Small intestine (tissue), 7 donors: ENCODE results near the gene C19orf25. TPM values are rescaled to one million over a fixed set of nuclear protein-coding genes. Genes with fewer than 3 reads are reported as not detected.
A peak's percentile ranks its signal among the peaks of the same experiment; 100 is the strongest.

Experiments used
- DNase-seq, 2 donors: peaks; one replicate each; pipeline versions ENCODE4 v3.0.0 to v3.0.0-alpha.2; 2013
- FAIRE-seq: peaks from 2 replicates; lab custom pipeline; 2012; peaks lifted over from hg19 to GRCh38; lab: Jason Lieb, UNC
- H3K27ac ChIP-seq, 3 donors: one replicate each; pipeline ENCODE4 v1.5.1; 2013; ENCODE audit warnings: low read length in 2 of 3, mild to moderate bottlenecking in 2 of 3, control low read depth in 1 of 3, inconsistent platforms in 1 of 3, low read depth in 1 of 3, moderate library complexity in 1 of 3
- H3K27me3 ChIP-seq, 3 donors: one replicate each; pipeline ENCODE4 v1.6.1; 2013; ENCODE audit warnings: low read length in 3 of 3, inconsistent platforms in 1 of 3; ENCODE audit not compliant: control insufficient read depth in 3 of 3, insufficient read depth in 3 of 3
- H3K36me3 ChIP-seq, 3 donors: one replicate each; pipeline ENCODE4 v1.6.1; 2013; ENCODE audit warnings: low read length in 3 of 3, inconsistent platforms in 1 of 3, low read depth in 1 of 3, mild to moderate bottlenecking in 1 of 3, moderate library complexity in 1 of 3; ENCODE audit not compliant: control insufficient read depth in 3 of 3, insufficient read depth in 2 of 3
- H3K4me1 ChIP-seq, 3 donors: one replicate each; pipeline ENCODE4 v1.6.1; 2013; ENCODE audit warnings: low read length in 2 of 3, inconsistent platforms in 1 of 3, low read depth in 1 of 3, mild to moderate bottlenecking in 1 of 3, moderate library complexity in 1 of 3; ENCODE audit not compliant: control insufficient read depth in 3 of 3, insufficient read depth in 2 of 3
- H3K4me3 ChIP-seq, 3 donors: one replicate each; pipeline ENCODE4 v1.5.1; 2013; ENCODE audit warnings: low read length in 3 of 3, control low read depth in 1 of 3, inconsistent platforms in 1 of 3, low read depth in 1 of 3, mild to moderate bottlenecking in 1 of 3, moderate library complexity in 1 of 3
- H3K9me3 ChIP-seq, 2 donors: one replicate each; pipeline ENCODE4 v1.6.1; 2013; ENCODE audit warnings: low read depth in 1 of 2, low read length in 1 of 2; ENCODE audit not compliant: control insufficient read depth in 2 of 2, insufficient read depth in 1 of 2
- WGBS, 3 donors: extraction: QIAGEN DNeasy Blood & Tissue Kit; methylation state at CpG; one replicate each; pipeline ENCODE4 v1.1.7; 2013; 5-methylcytosine and 5-hydroxymethylcytosine counted together
- polyA plus RNA-seq, 4 donors: library from polyadenylated mRNA; stranded (reverse) in 3 of 4; unstranded in 1 of 4; fragments of 200-250 nt in 3 of 4; fragments of 120-200 nt in 1 of 4; gene quantifications; one replicate each; pipeline versions ENCODE4 v1.2.1 to v1.2.3, GENCODE V29; 2013
- donor health status: healthy with polysubstance abuse.
- donor health status: control.
- donor health status: control.
- donor health status: Bipolar disorder and iron deficiency.
- donor health status: healthy.

C19orf25 gene
- polyA plus RNA-seq, 4 donors: 32.0 to 62.1 (median 52.8) TPM

- FAIRE-seq: no peak
- WGBS, 3 donors: 94 to 96% (median 95%) methylated on average over 17 of the region's 17 CpGs
- no peak for DNase-seq
- Histone ChIP-seq H3K27ac (no peak overlapping the region), H3K4me3 (no peak overlapping the region), H3K36me3 (peaks cover 8 to 73% (median 23%) of the 10 kb centered on the region in 3 donors), H3K9me3 (no peaks in the 10 kb centered on the region), H3K27me3 (no peaks in the 10 kb centered on the region), H3K4me1 (peaks cover 0 to 16% (median 0%) of the 10 kb centered on the region in 3 donors)
Observed at GRCh38 chr19:1434040-1434366, 45.0 kb downstream of the C19orf25 start.

GRCh38 chr19:1433119-1434039 is 45.6 kb downstream of the C19orf25 start:
- no peak overlapping the region for H3K4me3 ChIP-seq
- DNase-seq: no peak
- H3K9me3 ChIP-seq: no peaks in the 10 kb centered on the region
- H3K27ac ChIP-seq: no peak overlapping the region
- peaks cover 8 to 79% (median 26%) of the 10 kb centered on the region in 3 donors for H3K36me3 ChIP-seq
- WGBS, 3 donors: 86 to 90% (median 88%) methylated on average over 43 to 47 of the region's 47 CpGs
- H3K27me3 ChIP-seq: no peaks in the 10 kb centered on the region
- peaks cover 0 to 16% (median 0%) of the 10 kb centered on the region in 3 donors for H3K4me1 ChIP-seq
- no peak for FAIRE-seq

GRCh38 chr19:1432507-1432887 is 46.5 kb downstream of the C19orf25 start:
- DNase-seq (no peak), FAIRE-seq (no peak)
- peaks cover 8 to 87% (median 28%) of the 10 kb centered on the region in 3 donors for H3K36me3 ChIP-seq
- no peak overlapping the region for H3K27ac ChIP-seq
- H3K4me3 ChIP-seq: no peak overlapping the region
- H3K9me3 ChIP-seq: no peaks in the 10 kb centered on the region
- H3K27me3 ChIP-seq: no peaks in the 10 kb centered on the region
- WGBS, 3 donors: 93 to 96% (median 94%) methylated on average over 14 to 16 of the region's 16 CpGs
- H3K4me1 ChIP-seq: peaks cover 0 to 11% (median 0%) of the 10 kb centered on the region in 3 donors

GRCh38 chr19:1431759-1432506 is 47.1 kb downstream of the C19orf25 start:
- Histone ChIP-seq H3K27ac (no peak overlapping the region), H3K4me1 (peaks cover 0 to 11% (median 0%) of the 10 kb centered on the region in 3 donors), H3K4me3 (no peak overlapping the region), H3K36me3 (peaks cover 8 to 93% (median 28%) of the 10 kb centered on the region in 3 donors), H3K27me3 (no peaks in the 10 kb centered on the region), H3K9me3 (no peaks in the 10 kb centered on the region)
- no peak for FAIRE-seq
- 93 to 94% (median 93%) methylated on average over 24 of the region's 24 CpGs for WGBS, 3 donors
- DNase-seq: no peak

- H3K27me3 ChIP-seq: no peaks in the 10 kb centered on the region
- peaks cover 0 to 19% (median 0%) of the 10 kb centered on the region in 3 donors for H3K4me1 ChIP-seq
- H3K36me3 ChIP-seq: peaks cover 13 to 98% (median 28%) of the 10 kb centered on the region in 3 donors
- H3K27ac ChIP-seq: no peak overlapping the region
- no peaks in the 10 kb centered on the region for H3K9me3 ChIP-seq
- DNase-seq (no peak), FAIRE-seq (no peak)
- H3K4me3 ChIP-seq: no peak overlapping the region
- WGBS, 3 donors: 80 to 86% (median 84%) methylated on average over 13 to 14 of the region's 14 CpGs
Observed at GRCh38 chr19:1430246-1430645, 48.8 kb downstream of the C19orf25 start.

GRCh38 chr19:1429750-1430149 is 49.3 kb downstream of the C19orf25 start:
- no peaks in the 10 kb centered on the region for H3K9me3 ChIP-seq
- H3K4me1 ChIP-seq: peaks cover 0 to 24% (median 0%) of the 10 kb centered on the region in 3 donors
- FAIRE-seq: no peak
- no peak overlapping the region for H3K4me3 ChIP-seq
- H3K27me3 ChIP-seq: no peaks in the 10 kb centered on the region
- 22 to 65% (median 46%) methylated on average over 14 of the region's 14 CpGs for WGBS, 3 donors
- peak overlapping the region in 1 of 3 donors; percentile 21 for H3K27ac ChIP-seq
- peaks cover 13 to 99% (median 27%) of the 10 kb centered on the region in 3 donors for H3K36me3 ChIP-seq
- peak; percentile 58 to 82 for DNase-seq

GRCh38 chr19:1428738-1429391 is 50.1 kb downstream of the C19orf25 start:
- no peak for FAIRE-seq
- peak overlapping the region in 1 of 3 donors; percentile 22 for H3K27ac ChIP-seq
- H3K36me3 ChIP-seq: peaks cover 16 to 98% (median 19%) of the 10 kb centered on the region in 3 donors

More at GRCh38 chr19:1428738-1429391, 50.1 kb downstream of the C19orf25 start:
- H3K4me3 ChIP-seq: no peak overlapping the region
- no peak for DNase-seq
- WGBS, 3 donors: 82 to 90% (median 88%) methylated on average over 32 to 41 of the region's 41 CpGs
- peaks cover 0 to 31% (median 0%) of the 10 kb centered on the region in 3 donors for H3K4me1 ChIP-seq
- H3K9me3 ChIP-seq: no peaks in the 10 kb centered on the region
- H3K27me3 ChIP-seq: no peaks in the 10 kb centered on the region
